HUES6 (cell line): Measurements from ENCODE around the gene MAMSTR.

Experiments used
- H3K27ac ChIP-seq: 2 replicates; pipeline ENCODE4 v1.7.0; 2013; ENCODE audit warnings: low read depth, mild to moderate bottlenecking, low read length, inconsistent platforms
- H3K27me3 ChIP-seq: 2 replicates; pipeline ENCODE4 v1.6.1; 2013; ENCODE audit warnings: low read length; ENCODE audit not compliant: control insufficient read depth, insufficient read depth
- H3K36me3 ChIP-seq: 2 replicates; pipeline ENCODE4 v1.6.1; 2013; ENCODE audit warnings: low read length; ENCODE audit not compliant: control insufficient read depth, insufficient read depth
- H3K4me1 ChIP-seq: 2 replicates; pipeline ENCODE4 v1.6.1; 2013; ENCODE audit warnings: low read length; ENCODE audit not compliant: control insufficient read depth, insufficient read depth
- H3K4me3 ChIP-seq: 2 replicates; pipeline ENCODE4 v1.5.1; 2013; ENCODE audit warnings: low read depth, low read length
- H3K9ac ChIP-seq: one replicate; pipeline ENCODE4 v1.6.1; 2013; ENCODE audit warnings: mild to moderate bottlenecking, low read length
- H3K9me3 ChIP-seq: 2 replicates; pipeline ENCODE4 v1.6.1; 2013; ENCODE audit warnings: low read depth, low read length; ENCODE audit not compliant: control insufficient read depth, insufficient read depth

The MAMSTR gene

GRCh38 chr19:48669903-48670668 lies 49.4 kb downstream of the MAMSTR start:
- Histone ChIP-seq H3K36me3 (no peaks in the 10 kb centered on the region), H3K4me3 (no peak overlapping the region), H3K27me3 (peaks cover 21% of the 10 kb centered on the region), H3K9ac (no peak overlapping the region), H3K4me1 (peaks cover 27% of the 10 kb centered on the region), H3K27ac (no peak overlapping the region), H3K9me3 (0 out of 2 replicates have a peak, but pooled peaks cover 3% of the 10 kb centered on the region)

- Histone ChIP-seq H3K36me3 (no peaks in the 10 kb centered on the region), H3K4me1 (peaks cover 14% of the 10 kb centered on the region), H3K9me3 (0 out of 2 replicates have a peak, but pooled peaks cover 3% of the 10 kb centered on the region), H3K27ac (no peak overlapping the region), H3K9ac (no peak overlapping the region), H3K27me3 (peaks cover 8% of the 10 kb centered on the region; the same call in 1 of the 2 replicates), H3K4me3 (no peak overlapping the region)
These were observed 50.8 kb downstream of the MAMSTR start for GRCh38 chr19:48668761-48669160.

GRCh38 chr19:48668332-48668731 lies 51.2 kb downstream of the MAMSTR start:
- Histone ChIP-seq H3K36me3 (no peaks in the 10 kb centered on the region), H3K9me3 (0 out of 2 replicates have a peak, but pooled peaks cover 3% of the 10 kb centered on the region), H3K4me1 (peaks cover 10% of the 10 kb centered on the region), H3K27me3 (peaks cover 4% of the 10 kb centered on the region; the same call in 1 of the 2 replicates), H3K27ac (no peak overlapping the region), H3K4me3 (no peak overlapping the region), H3K9ac (no peak overlapping the region)

- Histone ChIP-seq H3K4me1 (no peaks in the 10 kb centered on the region), H3K9ac (no peak overlapping the region), H3K4me3 (no peak overlapping the region), H3K27me3 (no peaks in the 10 kb centered on the region), H3K27ac (no peak overlapping the region), H3K36me3 (no peaks in the 10 kb centered on the region), H3K9me3 (0 out of 2 replicates have a peak, but pooled peaks cover 3% of the 10 kb centered on the region)
These were observed 53.7 kb downstream of the MAMSTR start for GRCh38 chr19:48665786-48666185.

GRCh38 chr19:48664476-48664875 lies 55.0 kb downstream of the MAMSTR start:
- no peak overlapping the region for H3K27ac ChIP-seq
- H3K9ac ChIP-seq, result no peak overlapping the region
- no peaks in the 10 kb centered on the region for H3K27me3 ChIP-seq
- 0 out of 2 replicates have a peak, but pooled peaks cover 2% of the 10 kb centered on the region for H3K9me3 ChIP-seq
- H3K4me3 ChIP-seq, result no peak overlapping the region
- H3K4me1 ChIP-seq, result no peaks in the 10 kb centered on the region
- H3K36me3 ChIP-seq, result no peaks in the 10 kb centered on the region

- Histone ChIP-seq H3K27ac (no peak overlapping the region), H3K9me3 (no peaks in the 10 kb centered on the region), H3K36me3 (no peaks in the 10 kb centered on the region), H3K4me1 (no peaks in the 10 kb centered on the region), H3K4me3 (no peak overlapping the region), H3K27me3 (no peaks in the 10 kb centered on the region), H3K9ac (no peak overlapping the region)
These were observed 55.9 kb downstream of the MAMSTR start for GRCh38 chr19:48663667-48664066.
